GM18868 (cell line): ENCODE results near the gene FMOD.
"Not testable (repeated sequence)": the region's sequence is repeated elsewhere in the genome, so short reads cannot be mapped to it uniquely, and the experiment has no call there.

ENCODE experiments used
- ATAC-seq: cut with Tn5 transposase; IDR thresholded peaks from one replicate; pipeline ENCODE4 v1.9.1; 2021; ENCODE audit warnings: mild to moderate bottlenecking, moderate library complexity; ENCODE audit not compliant: unreplicated experiment

Gene FMOD

DNA sequence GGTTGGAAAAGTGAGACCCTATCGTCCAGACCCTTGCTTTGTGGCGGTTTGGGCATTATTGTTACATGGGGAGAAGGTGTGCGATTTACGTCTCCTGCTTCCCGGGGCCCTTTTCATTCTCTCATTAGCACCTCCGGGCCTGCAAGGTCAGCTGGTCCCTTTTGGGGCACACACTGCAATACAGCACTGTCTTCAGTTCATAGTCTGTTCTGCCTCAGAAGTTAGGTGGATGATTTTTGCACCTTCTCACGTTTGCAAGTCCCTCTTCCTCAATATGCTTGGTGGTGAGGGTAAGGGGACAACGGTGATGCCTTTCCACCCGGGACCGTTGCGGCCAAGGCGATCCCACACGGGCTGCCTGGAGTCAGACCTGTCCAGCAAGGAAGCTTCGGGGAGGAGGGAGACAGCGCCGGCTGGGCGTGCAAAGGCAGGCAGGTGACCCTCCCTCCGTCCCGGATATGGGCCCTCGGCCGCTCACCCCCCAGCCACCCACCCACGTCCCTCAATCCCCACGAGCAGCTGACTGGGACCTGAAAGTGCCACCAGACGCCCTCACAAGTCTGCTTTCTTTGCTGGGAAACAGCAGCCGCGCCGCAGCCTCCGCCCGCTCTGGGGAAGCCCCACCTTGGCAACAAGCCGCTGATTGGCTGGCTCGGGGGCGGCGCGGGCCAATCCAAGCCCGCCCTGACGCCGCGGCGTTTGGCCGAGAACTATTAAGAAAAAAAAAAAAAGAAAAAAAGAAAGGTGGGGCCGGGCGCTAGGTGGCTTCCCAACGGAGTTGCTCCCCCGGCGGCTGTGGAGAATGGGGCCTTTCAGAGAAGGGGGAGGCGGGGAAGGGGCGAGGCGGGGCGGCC, 23.9 kb downstream of the FMOD start:
- ATAC-seq, result peak; percentile 68

DNA sequence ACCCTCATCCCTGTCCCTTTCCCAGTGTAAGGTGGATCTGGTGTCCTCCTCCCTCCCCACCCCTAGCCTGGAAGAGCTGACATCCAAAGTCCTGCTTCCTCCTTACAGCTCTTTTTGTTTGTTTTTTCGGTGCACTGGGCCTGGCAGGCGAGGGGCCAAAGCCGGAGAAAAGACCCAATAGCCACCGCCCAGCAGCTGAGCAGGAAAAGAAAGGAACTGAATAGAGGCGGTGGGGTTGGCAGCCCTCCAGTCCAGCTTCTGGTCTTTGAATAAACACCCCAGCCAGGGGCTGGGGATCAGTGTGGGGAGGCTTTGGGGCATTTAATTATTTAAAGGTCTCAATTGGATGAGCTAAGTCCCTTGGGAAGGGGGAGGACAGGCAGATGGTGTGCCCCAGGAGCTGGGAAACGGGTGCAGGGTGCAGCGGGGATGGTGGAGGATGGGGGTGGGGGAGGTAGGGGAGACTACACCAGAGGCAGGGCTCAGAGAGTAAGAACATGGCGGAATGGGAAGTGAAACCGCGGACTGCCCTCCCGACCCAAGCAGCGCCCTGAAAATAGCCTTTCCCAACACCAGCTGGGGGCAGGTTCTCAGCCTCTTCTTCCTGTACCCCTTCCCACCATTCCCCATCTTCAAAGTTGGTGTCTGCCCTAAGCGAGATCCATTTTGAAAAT, 25.4 kb downstream of the FMOD start:
- ATAC-seq, result no peak

DNA sequence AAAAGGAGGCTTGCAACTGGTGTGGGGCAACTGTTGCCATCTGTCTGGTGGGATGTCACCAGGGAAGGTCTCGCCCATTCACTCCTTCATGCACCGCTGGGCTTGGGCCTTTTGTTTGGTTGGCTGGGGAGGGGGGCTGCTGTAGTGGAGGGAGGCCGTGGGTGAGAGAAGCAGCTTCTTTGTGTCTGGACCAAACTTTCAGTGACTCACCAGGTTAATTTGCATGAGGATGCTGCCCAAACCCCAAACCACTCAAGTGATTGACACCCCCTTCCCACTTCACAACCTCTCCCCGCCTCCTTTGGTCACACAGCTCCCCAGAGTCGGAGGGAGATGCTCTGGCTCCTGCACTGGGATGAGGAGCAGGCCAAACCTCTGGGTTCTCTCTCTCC, 25.9 kb downstream of the FMOD start:
- ATAC-seq, result peak; percentile 28

DNA sequence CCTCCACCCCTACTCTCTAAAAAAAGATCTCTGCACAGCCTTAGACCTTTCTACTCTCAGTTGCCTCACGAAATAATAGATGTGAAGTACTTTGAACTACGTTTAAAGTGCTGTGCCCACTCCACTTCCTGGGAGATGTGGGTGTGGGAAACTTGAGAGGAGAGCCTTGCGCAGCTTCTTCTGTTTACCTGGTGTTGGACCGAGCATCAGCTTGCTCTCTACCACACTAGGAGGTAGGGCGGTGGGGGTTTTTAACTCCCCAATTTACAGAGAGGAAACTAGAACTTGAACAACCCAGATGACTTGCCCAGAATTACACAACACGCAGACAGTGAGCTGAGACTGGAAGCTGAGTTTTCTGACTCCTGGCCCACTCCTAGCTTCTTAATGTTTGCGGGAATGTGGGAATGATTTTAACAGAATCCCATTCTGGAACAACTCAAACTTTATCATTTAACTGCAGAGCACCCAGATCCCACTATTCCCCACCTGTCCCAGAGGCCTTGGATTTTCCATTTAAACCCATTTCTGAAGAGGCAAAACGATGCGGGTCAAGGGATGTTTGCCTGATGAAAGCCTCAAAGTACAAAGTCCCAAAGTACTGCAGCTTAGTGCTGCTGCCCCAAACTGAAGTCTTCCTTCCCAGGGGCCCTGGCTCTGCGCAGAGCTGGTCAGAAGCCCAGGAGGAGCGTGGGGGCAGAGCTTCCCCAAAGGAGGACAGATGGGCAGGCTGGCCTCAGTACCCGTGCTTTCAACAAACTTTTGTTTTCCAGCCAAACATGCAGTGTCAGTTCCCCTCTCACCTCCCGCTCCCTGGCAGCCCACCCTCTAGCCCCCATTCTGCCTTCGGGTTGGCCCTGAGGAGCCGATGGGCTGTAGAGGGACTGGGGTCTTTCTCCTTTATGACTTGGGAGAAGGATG, 26.6 kb downstream of the FMOD start:
- no peak for ATAC-seq

- ATAC-seq, result no peak
Measured at GRCh38 chr1:203323587-203323986, 27.3 kb downstream of the FMOD start.

DNA sequence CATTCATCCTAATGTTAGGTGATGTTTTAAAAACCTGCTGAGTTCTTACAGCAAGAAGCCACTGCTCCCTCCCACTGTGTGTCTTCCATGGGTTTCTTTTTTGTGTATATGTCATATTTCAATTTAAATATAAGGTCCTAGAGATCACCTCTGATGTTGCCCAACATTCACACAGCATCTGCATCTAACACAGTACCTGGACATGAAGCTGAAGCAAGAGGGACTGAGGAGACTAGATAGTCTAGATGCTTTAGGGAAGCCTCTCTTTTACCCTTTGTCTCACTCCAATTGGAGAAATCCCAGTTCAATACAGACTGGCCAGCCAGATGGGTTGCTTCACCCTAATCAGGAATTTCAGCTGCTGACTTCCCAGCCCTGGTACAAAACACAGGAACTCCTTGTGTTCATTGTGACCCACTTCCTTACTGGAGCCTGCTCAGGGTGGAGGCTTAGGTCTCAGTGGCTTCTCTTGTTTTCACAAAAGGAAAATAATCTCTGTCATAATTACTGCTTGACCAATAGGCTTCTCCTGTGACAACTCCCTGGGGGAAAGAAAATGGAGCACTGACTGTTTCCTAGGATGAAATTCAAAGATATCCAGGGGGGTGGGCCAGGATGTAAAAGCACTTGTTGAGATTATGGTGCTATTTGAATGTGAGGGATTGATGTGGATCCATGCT, 28.3 kb downstream of the FMOD start:
- ATAC-seq, result no peak

DNA sequence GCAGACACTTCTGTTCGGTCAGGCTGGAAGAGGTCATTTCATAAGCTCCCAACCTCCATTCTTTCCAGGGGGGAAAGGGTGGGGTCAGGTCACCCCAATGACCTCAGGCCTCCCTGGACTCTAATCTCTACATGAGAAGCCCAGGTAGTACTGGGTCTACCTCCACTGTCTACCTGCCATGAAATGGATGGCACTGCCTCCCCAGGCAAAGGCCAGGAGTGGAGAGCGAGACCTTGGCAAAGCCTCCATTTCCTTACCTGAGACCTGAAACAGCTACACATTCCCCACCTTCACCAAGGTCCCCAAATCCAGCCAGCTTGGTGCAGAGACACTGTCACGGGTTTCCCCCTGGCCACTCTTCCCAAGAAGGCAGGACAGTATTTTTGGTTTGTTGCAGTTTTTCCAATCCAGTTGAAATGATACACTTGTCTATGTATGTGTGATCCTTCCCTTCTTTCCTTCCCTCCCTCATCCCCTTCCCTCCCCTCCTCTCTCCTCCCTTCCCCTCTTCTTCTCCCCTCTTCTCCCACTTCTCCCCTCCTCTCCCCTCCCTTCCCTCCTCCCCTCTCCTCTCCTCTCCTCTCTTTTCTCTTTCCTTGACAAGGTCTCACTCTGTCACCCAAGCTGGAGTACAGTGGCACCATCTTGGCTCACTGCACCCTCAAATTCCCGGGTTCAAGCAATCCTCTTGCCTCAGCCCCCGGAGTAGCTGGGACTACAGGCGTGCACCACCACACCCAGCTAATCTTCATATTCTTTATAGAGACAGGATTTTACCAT, 29.5 kb downstream of the FMOD start:
- no peak for ATAC-seq

DNA sequence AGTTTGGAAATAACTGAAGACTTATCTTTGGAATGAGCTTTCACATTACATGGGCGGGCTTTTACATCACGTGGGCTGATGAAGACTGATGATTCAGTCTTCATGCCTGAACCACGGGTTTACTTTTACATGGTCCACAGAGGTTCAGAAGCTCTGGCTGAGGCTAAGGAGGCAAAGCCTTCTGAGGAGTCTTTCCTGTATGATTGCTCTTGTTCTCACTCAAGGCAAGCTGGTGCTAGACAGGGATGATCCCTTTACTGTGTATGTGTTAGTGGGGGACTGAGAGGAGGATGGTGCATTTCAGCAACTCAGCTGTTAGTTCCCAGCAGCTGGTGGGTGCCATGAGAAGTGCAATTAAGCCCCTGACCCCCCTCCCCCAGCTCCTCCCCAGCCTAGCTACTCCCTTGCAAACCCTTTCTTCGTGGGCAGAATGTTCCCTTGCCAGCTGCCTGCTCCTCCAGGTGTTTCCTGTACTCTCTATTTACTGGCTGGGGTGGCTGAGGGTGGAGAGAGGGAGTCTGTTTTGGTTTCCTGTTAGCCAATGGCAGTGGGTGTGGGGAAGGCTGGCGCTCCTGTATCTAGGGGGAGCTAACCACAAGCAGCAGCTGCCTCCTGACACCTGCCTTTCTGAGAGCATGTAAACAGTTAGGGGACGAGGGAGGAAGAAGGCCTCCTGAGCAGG, 30.2 kb downstream of the FMOD start:
- ATAC-seq, result peak; percentile 66

- ATAC-seq, result no peak
Measured at GRCh38 chr1:203318229-203318517, 32.7 kb downstream of the FMOD start.

DNA sequence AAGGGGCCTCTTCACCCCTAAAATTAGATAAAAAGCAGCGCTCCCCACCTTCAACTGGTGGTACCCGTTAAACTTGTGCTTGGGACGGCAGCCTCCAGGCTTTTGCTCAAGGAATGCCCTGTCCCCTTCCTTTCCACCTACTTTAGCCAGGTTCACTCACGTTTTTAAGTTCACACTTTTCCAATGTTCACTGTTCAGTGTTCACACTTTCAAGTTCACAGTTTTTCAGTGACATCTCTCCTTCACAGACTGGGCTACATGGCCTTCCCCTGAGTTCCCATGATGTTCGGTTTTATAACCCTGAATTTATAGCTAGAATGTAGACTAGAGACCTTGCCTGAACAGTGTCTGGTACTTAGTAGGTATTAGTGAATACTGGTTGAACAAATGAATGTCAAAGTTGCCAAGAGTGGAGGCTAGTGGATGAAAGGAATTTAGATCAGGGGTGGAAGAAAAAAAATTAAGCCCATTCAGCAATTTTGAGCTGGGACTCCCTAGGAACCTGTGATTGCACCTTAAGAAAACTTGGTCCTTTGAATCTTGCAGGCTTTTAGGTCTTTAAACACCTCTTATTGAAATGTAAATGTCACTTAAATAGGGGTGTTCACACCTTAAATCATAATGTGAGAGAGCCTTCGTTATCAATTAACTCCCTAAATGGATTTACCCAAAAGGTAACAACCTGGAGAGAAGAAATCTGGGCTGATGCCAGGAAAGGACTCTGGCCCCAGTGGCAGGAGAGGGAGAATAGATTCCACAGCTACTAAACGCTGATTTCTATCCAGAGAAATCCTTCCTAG, 33.3 kb downstream of the FMOD start:
- no peak for ATAC-seq

GRCh38 chr1:203316626-203317093, 34.3 kb downstream of the FMOD start:
- ATAC-seq, result no peak

DNA sequence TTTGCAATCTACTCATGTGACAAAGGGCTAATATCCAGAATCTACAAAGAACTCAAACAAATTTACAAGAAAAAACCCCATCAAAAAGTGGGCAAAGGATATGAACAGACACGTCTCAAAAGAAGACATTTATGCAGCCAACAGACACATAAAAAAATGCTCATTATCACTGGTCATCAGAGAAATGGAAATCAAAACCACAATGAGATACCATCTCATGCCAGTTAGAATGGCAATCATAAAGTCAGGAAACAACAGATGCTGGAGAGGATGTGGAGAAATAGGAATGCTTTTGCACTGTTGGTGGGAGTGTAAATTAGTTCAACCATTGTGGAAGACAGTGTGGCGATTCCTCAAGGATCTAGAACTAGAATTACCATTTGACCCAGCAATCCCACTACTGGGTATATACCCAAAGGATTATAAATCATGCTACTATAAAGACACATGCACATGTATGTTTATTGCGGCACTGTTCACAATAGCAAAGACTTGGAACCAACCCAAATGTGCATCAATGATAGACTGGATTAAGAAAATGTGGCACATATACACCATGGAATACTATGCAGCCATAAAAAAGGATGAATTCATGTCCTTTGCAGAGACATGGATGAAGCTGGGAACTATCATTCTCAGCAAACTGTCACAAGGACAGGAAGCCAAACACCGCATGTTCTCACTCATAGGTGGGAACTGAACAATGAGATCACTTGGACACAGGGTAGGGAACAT, 36.7 kb downstream of the FMOD start:
- not testable (repeated sequence) for ATAC-seq

- no peak for ATAC-seq
Measured at GRCh38 chr1:203311368-203312301, 39.3 kb downstream of the FMOD start.

DNA sequence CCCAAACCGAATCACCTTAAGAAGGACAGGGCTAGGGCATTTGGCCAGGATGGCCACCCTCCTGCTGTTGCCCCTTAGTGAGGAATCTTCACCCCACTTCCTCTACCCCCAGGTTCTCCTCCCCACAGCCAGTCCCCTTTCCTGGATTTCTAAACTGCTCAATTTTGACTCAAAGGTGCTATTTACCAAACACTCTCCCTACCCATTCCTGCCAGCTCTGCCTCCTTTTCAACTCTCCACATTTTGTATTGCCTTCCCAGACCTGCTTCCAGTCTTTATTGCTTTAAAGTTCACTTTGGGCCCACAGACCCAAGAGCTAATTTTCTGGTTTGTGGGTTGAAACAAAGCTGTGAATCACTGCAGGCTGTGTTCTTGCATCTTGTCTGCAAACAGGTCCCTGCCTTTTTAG, 42.0 kb downstream of the FMOD start:
- no peak for ATAC-seq

DNA sequence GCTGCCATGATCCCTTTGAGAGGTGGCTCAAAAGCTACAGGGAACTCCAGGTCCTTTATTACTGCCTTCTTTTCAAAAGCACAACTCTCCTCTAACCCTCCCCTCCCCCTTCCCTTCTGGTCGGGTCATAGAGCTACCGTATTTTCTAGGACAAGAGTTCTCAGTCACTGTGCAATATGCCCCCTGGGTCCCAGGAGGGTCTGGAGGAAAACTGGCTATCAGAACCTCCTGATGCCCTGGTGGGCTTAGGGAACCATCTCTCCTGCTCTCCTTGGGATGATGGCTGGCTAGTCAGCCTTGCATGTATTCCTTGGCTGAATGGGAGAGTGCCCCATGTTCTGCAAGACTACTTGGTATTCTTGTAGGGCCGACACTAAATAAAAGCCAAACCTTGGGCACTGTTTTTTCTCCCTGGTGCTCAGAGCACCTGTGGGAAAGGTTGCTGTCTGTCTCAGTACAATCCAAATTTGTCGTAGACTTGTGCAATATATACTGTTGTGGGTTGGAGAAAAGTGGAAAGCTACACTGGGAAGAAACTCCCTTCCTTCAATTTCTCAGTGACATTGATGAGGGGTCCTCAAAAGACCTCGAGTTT, 42.5 kb downstream of the FMOD start:
- no peak for ATAC-seq

DNA sequence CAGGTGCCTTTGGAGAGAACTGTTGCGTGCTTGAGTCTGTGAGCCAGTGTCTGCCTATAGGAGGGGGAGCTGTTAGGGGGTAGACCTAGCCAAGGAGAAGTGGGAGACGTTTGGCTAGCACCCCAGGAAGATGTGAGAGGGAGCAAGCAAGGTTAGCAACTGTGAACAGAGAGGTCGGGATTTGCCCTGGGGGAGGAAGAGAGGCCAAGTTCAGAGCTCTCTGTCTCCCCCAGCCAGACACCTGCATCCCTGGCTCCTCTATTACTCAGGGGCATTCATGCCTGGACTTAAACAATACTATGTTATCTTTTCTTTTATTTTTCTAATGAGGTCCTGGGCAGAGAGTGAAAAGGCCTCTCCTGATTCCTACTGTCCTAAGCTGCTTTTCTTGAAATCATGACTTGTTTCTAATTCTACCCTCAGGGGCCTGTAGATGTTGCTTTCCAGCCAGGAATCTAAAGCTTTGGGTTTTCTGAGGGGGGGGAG, 43.2 kb downstream of the FMOD start:
- ATAC-seq, result no peak
